K562 (cell line): ENCODE results near the gene GLYATL3. TPM values are rescaled to one million over a fixed set of nuclear protein-coding genes. Genes with fewer than 3 reads are reported as not detected.

Experiments
- ATAC-seq: fragments of 200-7000 bp; cut with Tn5 transposase; 3 replicates; pipeline ENCODE4 v1.9.1; 2020; ENCODE audit warnings: moderate library complexity
- BruUV-seq: library from RNA; stranded (reverse); fragments of 400-500 nt; replicated peaks from 2 replicates; lab custom pipeline; 2021; lab: Mats Ljungman, UMichigan
- CTCF ChIA-PET: fragments of 300-600 bp; formaldehyde crosslinking; extraction: SDS; loops from one replicate; lab custom pipeline; 2021; ENCODE audit warnings: low intra/inter-chr PET ratio; lab: Yijun Ruan, JAX
- POLR2A ChIA-PET: fragments of 300-600, 350-650 bp; sonication (Branson Sonifier 250); formaldehyde crosslinking; extraction: SDS; loops from one replicate; lab custom pipeline; 2021; ENCODE audit warnings: antibody characterized with exemption, inconsistent platforms; lab: Yijun Ruan, JAX
- DNase-seq, 4 experiments: peaks; one replicate each; pipeline versions ENCODE4 v3.0.0 to v3.0.0-alpha.2; 2011 to 2018; ENCODE audit warnings: low spot score in 3 of 4, mixed read lengths in 3 of 4; ENCODE audit errors: extremely low read depth in 1 of 4
- FAIRE-seq: peaks from 2 replicates; lab custom pipeline; 2011; peaks lifted over from hg19 to GRCh38; lab: Jason Lieb, UNC
- H2AFZ ChIP-seq: 2 replicates; pipeline ENCODE4 v1.6.0; 2011; ENCODE audit warnings: low read depth, low read length, control low read depth, inconsistent platforms
- H3K27ac ChIP-seq: fragments of 200-600 bp; 3 replicates; pipeline ENCODE4 v1.8.0; 2011; ENCODE audit warnings: low read depth, mild to moderate bottlenecking, control low read depth, inconsistent platforms, low read length, moderate library complexity, mixed read lengths; ENCODE audit errors: extremely low read depth
- H3K27me3 ChIP-seq, 2 experiments: fragments of 300-600 bp in 1 of 2; 2 replicates in 1 of 2; 3 replicates in 1 of 2; pipeline versions ENCODE4 v1.6.0 to v1.8.0; 2011; ENCODE audit warnings: inconsistent platforms in 2 of 2, low read length in 2 of 2, mild to moderate bottlenecking in 1 of 2, mixed read lengths in 1 of 2, moderate library complexity in 1 of 2; ENCODE audit not compliant: control insufficient read depth in 2 of 2, insufficient read depth in 2 of 2
- H3K36me3 ChIP-seq: fragments of 300-600 bp; 3 replicates; pipeline ENCODE4 v1.8.0; 2011; ENCODE audit warnings: mild to moderate bottlenecking, low read length, inconsistent platforms; ENCODE audit not compliant: control insufficient read depth, insufficient read depth
- H3K4me1 ChIP-seq, 2 experiments: fragments of 200-600 bp in 1 of 2; replicated peaks in 1 of 2; 2 replicates in 1 of 2; 3 replicates in 1 of 2; pipeline versions ENCODE4 v1.5.1 to v1.8.0; 2011; ENCODE audit warnings: inconsistent platforms in 2 of 2, low read length in 2 of 2, mild to moderate bottlenecking in 1 of 2, mixed read lengths in 1 of 2, moderate library complexity in 1 of 2; ENCODE audit not compliant: control insufficient read depth in 2 of 2, insufficient read depth in 2 of 2
- H3K4me2 ChIP-seq: 2 replicates; pipeline ENCODE4 v1.6.1; 2011; ENCODE audit warnings: low read length, control low read depth, inconsistent platforms, mixed read lengths; ENCODE audit not compliant: insufficient read depth
- H3K4me3 ChIP-seq: fragments of 200-600 bp; sonication (generic), shearing (Covaris generic); 2 replicates; pipeline ENCODE4 v1.5.1; 2016; ENCODE audit warnings: control low read depth, inconsistent platforms
- H3K79me2 ChIP-seq: fragments of 200-600 bp; 3 replicates; pipeline ENCODE4 v1.8.0; 2011; ENCODE audit warnings: low read length, inconsistent platforms; ENCODE audit not compliant: control insufficient read depth, insufficient read depth
- H3K9ac ChIP-seq, 2 experiments: 2 replicates each; pipeline versions ENCODE4 v1.6.0 to v1.6.1; 2011; ENCODE audit warnings: low read depth in 2 of 2, low read length in 2 of 2, control low read depth in 1 of 2, inconsistent platforms in 1 of 2, mild to moderate bottlenecking in 1 of 2, mixed read lengths in 1 of 2; ENCODE audit not compliant: insufficient read depth in 1 of 2
- H3K9me1 ChIP-seq: one replicate; pipeline ENCODE4 v1.6.0; 2011; ENCODE audit warnings: inconsistent platforms, mild to moderate bottlenecking, low read length, moderate library complexity; ENCODE audit not compliant: control insufficient read depth, insufficient read depth
- H3K9me3 ChIP-seq: replicated peaks from 2 replicates; pipeline ENCODE4 v1.5.1; 2011; ENCODE audit warnings: low read depth, low read length, inconsistent platforms; ENCODE audit not compliant: control insufficient read depth, insufficient read depth
- H4K20me1 ChIP-seq: replicated peaks from 2 replicates; pipeline ENCODE4 v1.6.1; 2011; ENCODE audit warnings: low read length, inconsistent platforms, mixed read lengths; ENCODE audit not compliant: control insufficient read depth, insufficient read depth
- CEBPB ChIP-seq: fragments of 450-650 bp; IDR thresholded peaks from 2 replicates; pipeline ENCODE4 v1.6.1; 2016; ENCODE audit warnings: missing genetic modification characterization, missing compliant biosample characterization
- CEBPG ChIP-seq, 3 experiments: fragments of 200-800 bp in 1 of 3; sonication (Bioruptor generic) in 1 of 3; sonication (generic) in 1 of 3; formaldehyde crosslinking in 1 of 3; IDR thresholded peaks in 2 of 3; conservative IDR thresholded peaks in 1 of 3; 2 replicates each; pipeline versions ENCODE4 v1.6.1 to v1.8.0; 2016 to 2022; ENCODE audit warnings: missing compliant biosample characterization in 2 of 3, missing genetic modification characterization in 2 of 3, mild to moderate bottlenecking in 1 of 3, missing genetic modification reagents in 1 of 3
- NR2C2 ChIP-seq, 2 experiments: fragments of 200-800 bp in 1 of 2; sonication (Bioruptor generic) in 1 of 2; sonication (generic) in 1 of 2; formaldehyde crosslinking in 1 of 2; IDR thresholded peaks; 2 replicates each; pipeline versions ENCODE4 v1.6.1 to v1.8.0; 2016 to 2022; ENCODE audit warnings: mild to moderate bottlenecking in 1 of 2, missing compliant biosample characterization in 1 of 2, missing genetic modification characterization in 1 of 2, missing genetic modification reagents in 1 of 2
- PCBP2 ChIP-seq: fragments of 200-400 bp; formaldehyde crosslinking; IDR thresholded peaks from 2 replicates; pipeline ENCODE4 v1.6.1; 2018; ENCODE audit warnings: low read length, low read depth, mild to moderate bottlenecking, moderate library complexity; ENCODE audit not compliant: poor library complexity, severe bottlenecking
- PRMT5 ChIP-seq: sonication (generic); formaldehyde crosslinking; IDR thresholded peaks from 2 replicates; pipeline ENCODE4 v1.5.0; 2020; ENCODE audit warnings: missing genetic modification reagents
- ZNF316 ChIP-seq: fragments of 450-650 bp; IDR thresholded peaks from 2 replicates; pipeline ENCODE4 v1.6.1; 2016
- WGBS: fragments of 100-300 bp; shearing (Covaris generic); methylation state at CpG from one replicate; pipeline ENCODE4 v1.1.6; 2016; ENCODE audit warnings: low coverage, mixed read lengths; ENCODE audit not compliant: insufficient coverage; ENCODE audit errors: missing lambda C conversion rate; 5-methylcytosine and 5-hydroxymethylcytosine counted together
- in situ Hi-C: fragments of 300-500 bp; cut with MboI; formaldehyde crosslinking; loops from 4 replicates; pipeline ENCODE4 v1.15.0; 2018; ENCODE audit warnings: inconsistent platforms, mixed read lengths
- intact Hi-C: fragments of 100-400 bp; cut with micrococcal nuclease; formaldehyde crosslinking; loops from 2 replicates; pipeline ENCODE4 v1.14.2; 2022
- polyA plus RNA-seq, 8 experiments: library from polyadenylated mRNA; depleted of rRNA in 4 of 8; stranded (reverse) in 5 of 8; unstranded in 3 of 8; fragments of >200 nt; fragmentation: Nextera tagmentation in 2 of 8; fragmentation: Illumina TruSeq in 1 of 8; extraction: Ambion mirVana in 2 of 8; extraction: Trizol in 1 of 8; gene quantifications; 2 replicates each; pipeline versions ENCODE4 v1.2.1 to v1.2.3, GENCODE V29; 2011 to 2014; ENCODE audit warnings: inconsistent platforms in 1 of 8, missing spikeins in 1 of 8
- total RNA-seq, 7 experiments: library from RNA; depleted of rRNA in 6 of 7; stranded (reverse); fragments of >200 nt in 6 of 7; fragmentation: Illumina TruSeq in 2 of 7; extraction: Trizol in 2 of 7; gene quantifications; 2 replicates each; pipeline versions ENCODE4 v1.2.1 to v1.2.3, GENCODE V29; 2011 to 2021; ENCODE audit warnings: low replicate concordance in 1 of 7
- TF ChIP-seq, protein P1 (sequence below): fragments of 450-650 bp; IDR thresholded peaks from 2 replicates; pipeline ENCODE4 v1.6.1; 2018; ENCODE audit warnings: mild to moderate bottlenecking, low read depth; ENCODE audit not compliant: partially characterized antibody
- TF ChIP-seq, protein P2 (sequence below): IDR thresholded peaks from 2 replicates; pipeline ENCODE4 v1.6.1; 2011; ENCODE audit not compliant: insufficient read length; ENCODE audit errors: extremely low read depth
- TF ChIP-seq, protein P3 (sequence below): fragments of 200-800 bp; sonication (Bioruptor generic); IDR thresholded peaks from 2 replicates; pipeline ENCODE4 v1.6.1; 2017; ENCODE audit warnings: missing genetic modification characterization, missing compliant biosample characterization
- TF ChIP-seq, protein P4 (sequence below): fragments of 450-650 bp; conservative IDR thresholded peaks from 2 replicates; pipeline ENCODE4 v1.6.1; 2016; ENCODE audit warnings: missing genetic modification characterization, low read depth, mild to moderate bottlenecking, missing compliant biosample characterization, moderate library complexity

Gene GLYATL3
- total and polyA plus RNA-seq, 9 of the 15 experiments (the other 6 are each of a cell fraction or from before 2014, with no cell fraction given) = not detected

DNA sequence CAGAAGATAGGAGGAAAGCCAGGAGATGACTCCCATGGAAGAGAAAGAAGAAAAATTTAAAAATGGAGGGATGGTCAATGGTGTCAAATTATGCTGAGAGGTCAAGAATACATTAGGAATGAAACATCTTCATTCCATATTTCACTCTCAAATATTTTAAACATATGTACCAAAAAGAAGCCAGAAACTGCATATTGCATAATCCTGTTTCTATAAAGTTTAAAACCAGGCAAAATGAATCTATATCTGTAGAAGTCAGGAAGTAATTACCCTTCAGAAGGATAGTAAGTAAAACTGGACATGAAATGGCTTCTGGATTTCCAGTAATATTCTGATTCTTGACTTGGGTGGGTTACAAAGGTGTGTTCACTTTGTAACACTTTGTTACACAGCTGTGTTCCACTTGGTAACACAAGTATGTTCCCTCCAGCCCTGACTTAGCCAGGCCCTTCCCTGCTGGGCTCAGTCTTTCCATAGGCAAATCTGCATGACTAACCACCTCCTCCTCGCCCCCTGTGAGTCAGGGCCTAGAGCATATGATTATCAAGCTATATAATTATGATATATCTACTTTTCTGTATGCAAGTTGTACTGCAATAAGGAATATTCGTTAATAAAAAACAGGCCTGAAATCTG, 30.5 kb downstream of the GLYATL3 start:
- TF ChIP-seq NR2C2 (CRISPR knock-in tag; IDR thresholded peaks at IDR 0.05) = no peak
- no peak for TF ChIP-seq NR2C2 (tag; IDR thresholded peaks at IDR 0.05)
- TF ChIP-seq PRMT5 = no peak
- TF ChIP-seq, protein P1, sequence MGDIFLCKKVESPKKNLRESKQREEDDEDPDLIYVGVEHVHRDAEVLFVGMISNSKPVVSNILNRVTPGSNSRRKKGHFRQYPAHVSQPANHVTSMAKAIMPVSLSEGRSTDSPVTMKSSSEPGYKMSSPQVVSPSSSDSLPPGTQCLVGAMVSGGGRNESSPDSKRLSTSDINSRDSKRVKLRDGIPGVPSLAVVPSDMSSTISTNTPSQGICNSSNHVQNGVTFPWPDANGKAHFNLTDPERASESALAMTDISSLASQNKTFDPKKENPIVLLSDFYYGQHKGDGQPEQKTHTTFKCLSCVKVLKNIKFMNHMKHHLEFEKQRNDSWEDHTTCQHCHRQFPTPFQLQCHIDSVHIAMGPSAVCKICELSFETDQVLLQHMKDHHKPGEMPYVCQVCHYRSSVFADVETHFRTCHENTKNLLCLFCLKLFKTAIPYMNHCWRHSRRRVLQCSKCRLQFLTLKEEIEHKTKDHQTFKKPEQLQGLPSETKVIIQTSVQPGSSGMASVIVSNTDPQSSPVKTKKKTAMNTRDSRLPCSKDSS = no peak
- TF ChIP-seq, protein P2, sequence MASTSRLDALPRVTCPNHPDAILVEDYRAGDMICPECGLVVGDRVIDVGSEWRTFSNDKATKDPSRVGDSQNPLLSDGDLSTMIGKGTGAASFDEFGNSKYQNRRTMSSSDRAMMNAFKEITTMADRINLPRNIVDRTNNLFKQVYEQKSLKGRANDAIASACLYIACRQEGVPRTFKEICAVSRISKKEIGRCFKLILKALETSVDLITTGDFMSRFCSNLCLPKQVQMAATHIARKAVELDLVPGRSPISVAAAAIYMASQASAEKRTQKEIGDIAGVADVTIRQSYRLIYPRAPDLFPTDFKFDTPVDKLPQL = no peak
- TF ChIP-seq, protein P3, sequence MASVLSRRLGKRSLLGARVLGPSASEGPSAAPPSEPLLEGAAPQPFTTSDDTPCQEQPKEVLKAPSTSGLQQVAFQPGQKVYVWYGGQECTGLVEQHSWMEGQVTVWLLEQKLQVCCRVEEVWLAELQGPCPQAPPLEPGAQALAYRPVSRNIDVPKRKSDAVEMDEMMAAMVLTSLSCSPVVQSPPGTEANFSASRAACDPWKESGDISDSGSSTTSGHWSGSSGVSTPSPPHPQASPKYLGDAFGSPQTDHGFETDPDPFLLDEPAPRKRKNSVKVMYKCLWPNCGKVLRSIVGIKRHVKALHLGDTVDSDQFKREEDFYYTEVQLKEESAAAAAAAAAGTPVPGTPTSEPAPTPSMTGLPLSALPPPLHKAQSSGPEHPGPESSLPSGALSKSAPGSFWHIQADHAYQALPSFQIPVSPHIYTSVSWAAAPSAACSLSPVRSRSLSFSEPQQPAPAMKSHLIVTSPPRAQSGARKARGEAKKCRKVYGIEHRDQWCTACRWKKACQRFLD = no peak
- no peak for TF ChIP-seq CEBPG (CRISPR knock-in tag; IDR thresholded peaks at IDR 0.05)
- TF ChIP-seq CEBPG (tag; conservative IDR thresholded peaks at IDR 0.05 in 1 of 2, IDR thresholded peaks at IDR 0.05 in 1 of 2) = peak; percentile 26 to 69; a peak in 1 of 4 replicates
- 0 out of 2 replicates have a peak, but pooled peaks have one; percentile 17 for TF ChIP-seq ZNF316
- TF ChIP-seq, protein P4, sequence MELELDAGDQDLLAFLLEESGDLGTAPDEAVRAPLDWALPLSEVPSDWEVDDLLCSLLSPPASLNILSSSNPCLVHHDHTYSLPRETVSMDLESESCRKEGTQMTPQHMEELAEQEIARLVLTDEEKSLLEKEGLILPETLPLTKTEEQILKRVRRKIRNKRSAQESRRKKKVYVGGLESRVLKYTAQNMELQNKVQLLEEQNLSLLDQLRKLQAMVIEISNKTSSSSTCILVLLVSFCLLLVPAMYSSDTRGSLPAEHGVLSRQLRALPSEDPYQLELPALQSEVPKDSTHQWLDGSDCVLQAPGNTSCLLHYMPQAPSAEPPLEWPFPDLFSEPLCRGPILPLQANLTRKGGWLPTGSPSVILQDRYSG = no peak
- TF ChIP-seq PCBP2 = no peak
- peak; percentile 62 for TF ChIP-seq CEBPB (tag)
- in situ Hi-C loops = loop anchor here (10.0 kb wide), 1 partner anchor 315 kb away; no protein-coding TSS in a partner anchor
- POLR2A ChIA-PET = interaction anchor here (0.6 kb wide), 1 partner anchor 45 kb away, joined by 3 read pairs; no protein-coding TSS in a partner anchor
- Histone ChIP-seq H3K36me3 (no peaks in the 10 kb centered on the region), H3K27me3 (no peaks in the 10 kb centered on the region), H3K4me2 (no peak overlapping the region), H3K9ac (no peak overlapping the region), H4K20me1 (no peaks in the 10 kb centered on the region), H3K4me1 (no peaks in the 10 kb centered on the region; a peak in 1 of 5 replicates), H3K79me2 (no peaks in the 10 kb centered on the region), H3K4me3 (no peak overlapping the region), H2AFZ (peak overlapping the region; percentile 36; the same call in 1 of the 2 replicates), H3K9me1 (no peaks in the 10 kb centered on the region), H3K9me3 (no peaks in the 10 kb centered on the region), H3K27ac (no peak overlapping the region)
- WGBS = 18% methylated on average over 2 of the region's 2 CpGs
- no TSS peak for BruUV-seq
- CTCF ChIA-PET = interaction anchor here (1.1 to 6.2 kb wide), 2 partner anchors 77 to 93 kb away, joined by 3 to 68 read pairs; no protein-coding TSS in a partner anchor
- no peak for ATAC-seq
- no peak for FAIRE-seq
- DNase-seq = no peak
- intact Hi-C loops = loop anchor here (5.0 kb wide), 1 partner anchor 207 kb away; no protein-coding TSS in a partner anchor
